OCI-M1 (cell line): Measurements from ENCODE around the gene EFNB2.

Source experiments
- DNase-seq: peaks from one replicate; lab custom pipeline; 2025; lab: John Stamatoyannopoulos, UW

EFNB2 gene

GRCh38 chr13:106445996-106446395, 89.5 kb downstream of the EFNB2 start:
- no peak for DNase-seq

GRCh38 chr13:106443607-106444322, 91.7 kb downstream of the EFNB2 start:
- DNase-seq, result no peak

- no peak for DNase-seq
These were observed 94.6 kb downstream of the EFNB2 start for GRCh38 chr13:106440866-106441265.
